Ramos (cell line): Measurements from ENCODE around the gene DPYSL3.

ENCODE experiments used
- in situ Hi-C: fragments of 300-500 bp; cut with MboI; formaldehyde crosslinking; loops from one replicate; pipeline ENCODE4 v1.14.3; 2022; ENCODE audit warnings: low sequenced_read_pairs; ENCODE audit not compliant: unreplicated experiment

Gene DPYSL3

DNA sequence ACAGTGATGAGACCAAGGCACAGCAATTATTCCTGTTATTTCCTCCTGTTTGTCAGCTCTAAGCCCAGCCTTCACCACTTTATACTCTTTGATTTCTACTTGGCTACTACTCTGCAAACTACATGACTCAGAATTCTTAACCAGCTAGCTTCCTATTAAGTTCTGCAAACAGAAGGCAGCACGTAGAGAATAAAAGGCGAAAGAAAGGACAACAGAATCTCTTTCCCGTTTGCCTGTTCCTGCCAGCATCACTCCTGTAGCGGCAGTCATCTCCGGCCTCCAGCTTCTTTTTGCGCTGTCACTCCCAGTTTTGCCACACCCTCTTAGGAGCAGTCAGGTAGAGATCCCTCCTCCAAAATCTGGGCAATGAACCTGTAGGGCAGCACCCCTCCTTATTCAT is 29.9 kb downstream of the DPYSL3 start:
- in situ Hi-C loops = no loop called here

DNA sequence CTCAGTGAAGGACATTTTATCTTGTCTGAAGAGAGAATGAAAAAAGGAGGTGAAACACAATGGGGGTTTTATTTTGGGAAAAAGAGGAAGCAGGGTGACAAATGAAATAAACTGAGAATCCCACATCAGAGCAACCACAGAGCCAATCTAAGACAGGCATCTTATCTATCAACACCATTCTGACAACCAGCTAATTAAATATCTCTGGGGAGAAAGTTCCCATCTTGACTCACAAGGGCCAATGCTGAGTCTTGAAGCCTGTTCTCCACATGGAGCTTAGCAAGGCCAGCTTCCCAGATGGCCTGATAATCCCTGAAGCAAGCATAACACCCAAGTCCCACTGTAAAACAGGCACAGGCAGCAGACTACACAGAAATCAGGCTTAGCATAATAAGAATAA is 30.4 kb downstream of the DPYSL3 start:
- in situ Hi-C loops = no loop called here

DNA sequence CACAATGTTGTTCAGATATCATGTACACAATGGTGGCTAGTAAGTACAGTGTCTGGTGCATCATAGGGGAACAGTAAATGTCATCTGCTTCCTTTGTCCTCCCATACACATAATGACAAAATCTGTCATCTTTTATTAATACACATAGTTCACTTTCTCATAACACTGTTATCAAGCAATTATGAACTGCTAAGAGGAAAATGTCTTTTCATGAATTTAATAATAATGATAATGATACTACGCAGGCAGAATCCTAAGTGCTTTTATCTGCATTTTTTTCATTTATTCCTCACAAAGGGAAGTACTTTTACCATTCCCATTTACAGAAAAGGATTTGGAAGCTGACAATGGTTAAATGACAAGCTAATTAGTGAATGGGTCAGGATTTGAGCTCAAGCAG is 35.7 kb downstream of the DPYSL3 start:
- in situ Hi-C loops = loop anchor here (25.0 kb wide), 1 partner anchor 338 kb away; no protein-coding TSS in a partner anchor

DNA sequence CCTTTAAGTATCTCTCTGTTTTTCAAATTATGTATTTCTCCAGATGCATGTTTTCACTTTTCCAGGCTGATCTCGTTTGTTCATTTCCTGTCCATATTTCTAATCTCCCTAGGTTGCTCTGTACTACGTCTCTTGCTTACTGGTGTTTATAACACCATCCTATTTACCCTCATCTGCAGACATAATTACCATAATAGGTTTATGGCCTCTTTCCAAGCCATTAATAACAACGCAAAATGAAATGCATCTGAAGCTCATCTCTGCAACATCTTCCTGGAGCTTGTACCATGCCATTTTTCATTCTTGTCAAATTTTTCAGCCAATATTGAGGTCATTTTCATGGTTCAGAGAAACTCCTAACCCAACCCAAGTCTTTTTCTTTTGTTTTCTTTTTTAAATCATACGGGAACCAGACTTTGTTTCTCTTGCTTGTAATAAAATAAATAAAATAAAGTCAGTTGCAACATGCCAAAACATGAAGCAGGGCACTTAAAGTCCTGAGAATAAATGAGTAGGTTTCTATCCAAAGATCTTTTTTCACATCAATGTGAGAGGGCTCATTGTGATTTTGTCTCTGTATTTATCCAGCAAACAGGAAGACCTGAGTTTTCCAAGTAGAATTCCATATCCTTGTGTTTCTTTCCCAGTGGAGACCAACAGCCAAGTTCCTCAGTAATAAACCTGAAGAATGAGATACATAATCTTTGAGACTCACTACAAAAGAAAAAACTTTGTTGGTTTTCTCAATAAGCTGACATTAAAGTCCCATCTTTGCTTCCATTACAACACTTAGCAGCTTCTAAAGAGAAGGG is 37.0 kb downstream of the DPYSL3 start:
- in situ Hi-C loops = loop anchor here (25.0 kb wide), 1 partner anchor 339 kb away; no protein-coding TSS in a partner anchor

DNA sequence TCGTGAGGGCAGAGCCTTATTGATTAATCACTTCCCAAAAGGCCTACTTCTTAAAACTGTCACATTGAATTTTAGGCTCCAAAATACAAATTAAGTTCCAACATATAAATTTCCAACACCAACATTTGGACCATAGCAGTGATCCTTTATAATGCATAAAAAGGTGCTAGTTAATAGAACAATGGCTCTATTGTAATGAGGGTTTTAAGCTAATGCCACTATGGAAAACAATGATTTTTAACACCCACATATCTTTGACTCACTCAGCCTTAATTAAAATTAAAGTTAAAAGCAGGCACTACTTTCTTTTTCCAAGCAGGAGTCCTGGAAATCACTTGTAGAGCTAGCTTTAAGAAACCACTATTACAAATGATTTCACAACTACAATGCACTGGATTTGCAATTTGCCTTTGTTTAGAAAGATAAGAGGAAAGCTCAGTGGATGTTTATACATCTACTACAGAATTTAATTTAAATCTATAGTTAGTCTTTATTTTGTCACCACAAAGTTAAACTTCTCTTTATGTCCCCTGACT is 41.8 kb downstream of the DPYSL3 start:
- in situ Hi-C loops = loop anchor here (25.0 kb wide), 1 partner anchor 344 kb away; no protein-coding TSS in a partner anchor

DNA sequence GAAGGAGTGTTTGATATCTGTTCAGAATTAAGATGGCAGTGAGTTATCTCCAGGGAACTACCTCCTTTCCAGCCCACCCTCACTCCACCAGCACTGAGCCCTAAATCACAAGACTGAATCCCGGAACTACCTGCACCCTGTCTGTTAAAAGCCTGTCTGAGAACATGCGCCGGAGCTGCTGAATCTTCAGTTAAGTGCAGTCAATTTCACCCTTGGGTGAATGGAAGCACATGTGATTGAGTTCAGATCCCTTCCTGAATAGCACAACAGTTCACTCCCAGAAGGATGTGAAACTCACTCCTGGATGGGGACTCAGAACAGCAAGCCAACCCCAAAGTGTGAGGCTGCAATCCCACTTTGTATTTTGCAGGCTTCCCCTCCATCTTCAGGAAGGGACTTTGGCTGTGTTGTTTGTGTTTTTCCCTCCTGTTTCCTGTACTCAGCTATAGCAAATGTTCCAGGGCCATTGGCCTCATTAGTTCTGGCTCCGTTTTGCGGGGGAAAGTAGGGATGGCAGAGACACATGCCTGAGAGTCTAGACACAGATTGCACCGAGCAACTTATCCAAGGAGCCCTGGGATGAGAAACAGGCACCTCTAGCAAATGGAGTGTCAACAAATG is 43.4 kb downstream of the DPYSL3 start:
- in situ Hi-C loops = loop anchor here (25.0 kb wide), 1 partner anchor 346 kb away; no protein-coding TSS in a partner anchor

DNA sequence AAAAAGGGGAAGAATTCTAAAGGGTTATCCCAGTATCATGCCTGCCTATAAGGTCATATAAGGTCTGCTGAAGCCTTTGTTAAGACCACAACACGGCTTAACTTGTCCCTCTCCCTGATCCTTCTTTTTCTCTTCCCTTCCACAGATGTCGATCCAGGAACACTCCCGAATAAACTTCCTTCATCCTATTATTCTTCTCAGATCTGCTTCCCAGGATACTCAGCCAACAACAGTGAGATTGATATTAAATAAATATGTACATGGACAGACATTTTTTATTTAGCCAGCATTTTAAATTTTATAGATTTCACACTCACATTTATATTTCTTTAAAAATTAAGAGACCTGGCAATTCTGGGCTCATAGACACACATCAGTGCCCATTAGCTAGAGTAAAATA is 44.1 kb downstream of the DPYSL3 start:
- in situ Hi-C loops = loop anchor here (25.0 kb wide), 1 partner anchor 347 kb away; no protein-coding TSS in a partner anchor

DNA sequence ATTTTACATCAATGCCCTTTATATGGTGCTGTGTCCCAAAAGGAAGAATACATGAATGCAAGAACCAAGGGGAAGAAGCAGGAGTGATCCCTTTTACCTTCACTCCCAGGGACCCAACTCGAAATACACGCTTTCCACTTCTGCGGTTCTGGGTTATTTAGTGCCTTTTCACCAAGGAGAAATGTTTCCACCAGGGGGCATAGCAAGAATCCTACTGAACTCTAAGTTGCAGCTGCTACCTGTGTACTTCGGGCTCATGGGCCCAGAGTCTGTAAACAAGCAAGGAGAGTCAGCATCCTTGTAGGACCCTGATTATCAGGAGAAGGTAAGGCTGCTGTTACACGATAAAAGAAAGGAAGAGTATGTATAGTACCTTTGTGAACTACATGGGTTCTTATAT is 45.7 kb downstream of the DPYSL3 start:
- in situ Hi-C loops = loop anchor here (25.0 kb wide), 1 partner anchor 348 kb away; no protein-coding TSS in a partner anchor

DNA sequence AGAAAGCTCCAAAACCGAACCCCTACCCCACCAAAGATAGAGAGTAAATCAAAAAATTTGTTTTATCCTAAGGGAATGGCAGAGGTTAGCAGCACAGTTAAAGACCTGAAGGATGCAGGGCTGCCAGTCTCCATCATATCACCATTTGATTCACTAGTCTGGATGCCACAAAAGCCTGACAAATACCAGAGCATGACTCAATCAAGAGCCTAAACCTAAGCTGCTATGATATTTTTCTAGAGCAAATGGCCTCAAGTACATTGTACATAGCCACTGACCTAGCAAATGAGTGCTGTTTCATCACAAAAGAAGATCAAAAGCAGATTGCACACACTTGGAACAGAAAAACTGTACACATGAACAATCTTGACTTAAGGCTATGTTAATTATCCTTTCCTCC is 48.0 kb downstream of the DPYSL3 start:
- in situ Hi-C loops = loop anchor here (25.0 kb wide), 1 partner anchor 350 kb away; no protein-coding TSS in a partner anchor

DNA sequence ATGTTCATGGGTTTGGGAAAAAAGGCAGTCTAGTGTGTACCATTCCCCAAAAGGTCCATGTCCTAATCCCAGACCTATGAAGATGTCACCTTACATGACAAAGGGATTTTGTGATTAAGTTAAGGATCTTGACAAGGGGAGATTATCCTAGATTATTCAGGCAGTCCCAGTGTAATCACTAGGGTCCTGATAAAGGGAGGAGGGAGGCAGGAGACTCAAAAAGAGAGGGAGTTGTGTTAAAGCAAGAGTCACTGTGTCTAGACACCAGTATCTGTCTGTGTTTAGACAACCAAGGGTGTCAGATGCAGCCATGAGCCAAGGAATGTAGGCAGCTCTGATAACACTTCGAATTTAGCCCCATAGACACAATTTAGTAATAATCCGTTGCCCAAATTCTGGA is 49.5 kb downstream of the DPYSL3 start:
- in situ Hi-C loops = loop anchor here (25.0 kb wide), 1 partner anchor 352 kb away; no protein-coding TSS in a partner anchor

DNA sequence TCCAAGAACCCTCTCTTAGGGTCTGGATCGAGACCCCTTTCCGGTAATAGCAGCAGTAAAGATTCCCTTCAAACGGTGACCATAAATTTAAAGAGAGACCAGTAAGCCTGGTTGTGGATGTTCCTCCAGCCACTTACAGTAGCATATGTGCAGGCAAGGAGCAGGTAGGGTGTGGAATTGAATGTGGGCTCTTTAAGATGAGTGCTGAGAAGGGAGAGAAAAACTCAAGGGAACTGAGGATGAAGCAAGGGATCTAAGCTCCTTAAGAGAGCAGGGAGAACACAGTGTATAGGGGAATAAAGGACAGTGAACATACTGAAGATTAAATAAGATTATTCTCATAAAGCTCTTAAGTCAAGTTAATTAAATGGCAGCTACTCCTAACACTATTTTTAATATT is 51.3 kb downstream of the DPYSL3 start:
- in situ Hi-C loops = loop anchor here (25.0 kb wide), 1 partner anchor 354 kb away; no protein-coding TSS in a partner anchor

DNA sequence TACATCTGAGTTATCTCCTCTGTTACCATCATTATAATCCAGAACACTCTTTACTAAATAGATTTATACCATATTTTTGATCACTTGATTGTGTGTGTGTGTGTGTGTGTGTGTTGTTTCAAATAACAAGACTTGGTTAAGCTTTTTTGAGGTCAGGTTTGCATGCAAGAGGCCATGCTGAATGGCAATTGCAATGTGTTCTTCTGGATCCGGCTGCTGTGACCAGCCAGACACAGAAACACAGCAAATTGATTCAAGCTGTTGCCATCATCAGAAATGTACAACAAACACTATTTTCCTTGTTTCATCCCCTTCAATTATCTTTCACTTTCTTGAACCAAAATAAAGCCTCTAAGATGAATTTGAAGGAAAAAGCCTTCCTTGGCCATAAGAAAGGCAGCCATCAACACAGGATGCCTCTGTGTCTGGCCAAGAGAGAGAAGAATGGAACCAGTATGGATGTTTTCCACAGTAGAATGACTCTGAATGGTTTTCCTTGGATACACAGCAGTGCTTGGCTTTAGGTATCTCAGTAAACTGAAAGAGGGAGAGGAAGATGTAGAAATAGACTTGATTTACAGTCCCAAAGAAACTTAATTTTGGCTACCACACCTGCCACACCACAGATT is 53.9 kb downstream of the DPYSL3 start:
- in situ Hi-C loops = loop anchor here (25.0 kb wide), 1 partner anchor 356 kb away; no protein-coding TSS in a partner anchor

DNA sequence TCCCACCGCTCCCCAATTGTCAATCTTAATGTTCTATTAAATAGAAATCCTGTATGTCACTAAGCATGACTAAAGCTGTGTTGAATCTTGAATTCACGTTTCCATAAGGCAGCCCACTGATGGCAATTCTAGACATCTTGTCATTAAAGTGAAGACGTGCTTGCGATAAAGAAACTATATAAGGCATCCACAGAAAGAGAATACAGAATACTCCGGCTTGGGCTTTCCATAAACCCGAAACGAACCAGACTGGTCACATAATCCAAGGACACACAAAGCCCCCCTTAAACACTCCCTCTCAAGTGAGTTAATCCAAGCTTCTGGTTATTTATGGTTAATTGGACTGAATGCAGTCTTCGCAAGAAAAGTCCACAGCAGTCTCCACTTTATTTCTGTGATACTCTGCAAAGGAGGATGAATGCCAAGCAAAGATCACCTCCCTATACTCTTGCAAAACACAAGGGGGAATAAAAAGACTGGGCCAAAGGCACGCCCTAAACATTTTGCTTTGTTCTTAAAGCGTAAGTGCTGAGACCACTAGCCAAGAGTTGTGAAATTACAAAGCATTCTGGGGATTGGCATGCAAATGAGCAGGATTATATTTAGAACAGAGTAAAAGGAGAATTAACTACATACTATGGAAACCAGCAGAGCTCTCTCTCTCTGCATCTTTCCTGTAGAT is 54.7 kb downstream of the DPYSL3 start:
- in situ Hi-C loops = loop anchor here (25.0 kb wide), 1 partner anchor 357 kb away; no protein-coding TSS in a partner anchor

DNA sequence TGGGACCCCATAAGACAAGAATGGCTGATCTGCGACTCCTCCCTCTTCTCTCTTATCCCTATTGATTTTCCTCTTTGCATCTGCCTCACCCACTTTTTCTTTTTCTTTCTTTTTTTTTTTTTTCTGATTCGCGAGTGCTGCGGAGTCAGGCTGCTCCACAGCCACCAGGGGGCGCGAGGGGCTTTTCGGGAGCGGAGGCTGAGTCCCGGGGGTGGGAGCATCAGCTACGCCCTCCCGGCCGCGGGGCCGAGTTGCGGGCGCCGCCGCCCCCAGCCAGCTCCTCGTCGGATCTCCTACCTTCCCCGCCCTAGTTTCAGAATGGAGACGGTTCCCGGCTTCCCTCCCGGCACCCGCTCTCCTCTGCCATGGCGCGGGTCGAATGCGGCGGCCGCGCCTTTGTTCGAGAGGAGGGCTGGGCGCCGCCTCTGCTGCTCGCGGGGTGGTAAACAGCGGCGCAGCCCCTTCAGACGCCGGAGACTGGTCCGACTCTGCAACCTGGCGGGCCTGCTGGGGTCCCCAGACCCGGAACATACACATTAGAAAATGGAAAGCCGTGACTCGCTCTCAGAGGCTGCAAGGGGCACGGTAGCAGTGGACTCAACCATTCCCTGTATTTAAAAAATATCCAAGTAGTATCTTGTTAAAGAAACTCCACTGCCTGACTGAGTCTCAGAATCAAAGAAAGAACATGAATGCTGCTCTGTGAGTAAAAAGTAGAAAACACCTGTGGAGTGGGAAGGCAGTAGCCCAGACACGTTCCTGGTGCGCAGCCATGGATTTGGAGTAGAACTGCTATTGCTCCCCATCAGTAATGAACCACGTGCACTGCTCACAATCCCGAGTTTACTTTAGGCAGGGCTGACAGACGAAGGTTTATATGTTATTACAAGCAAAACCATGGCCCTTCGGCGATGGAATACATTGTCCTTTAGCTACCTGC is 55.7 kb downstream of the DPYSL3 start:
- in situ Hi-C loops = loop anchor here (25.0 kb wide), 1 partner anchor 358 kb away; no protein-coding TSS in a partner anchor

DNA sequence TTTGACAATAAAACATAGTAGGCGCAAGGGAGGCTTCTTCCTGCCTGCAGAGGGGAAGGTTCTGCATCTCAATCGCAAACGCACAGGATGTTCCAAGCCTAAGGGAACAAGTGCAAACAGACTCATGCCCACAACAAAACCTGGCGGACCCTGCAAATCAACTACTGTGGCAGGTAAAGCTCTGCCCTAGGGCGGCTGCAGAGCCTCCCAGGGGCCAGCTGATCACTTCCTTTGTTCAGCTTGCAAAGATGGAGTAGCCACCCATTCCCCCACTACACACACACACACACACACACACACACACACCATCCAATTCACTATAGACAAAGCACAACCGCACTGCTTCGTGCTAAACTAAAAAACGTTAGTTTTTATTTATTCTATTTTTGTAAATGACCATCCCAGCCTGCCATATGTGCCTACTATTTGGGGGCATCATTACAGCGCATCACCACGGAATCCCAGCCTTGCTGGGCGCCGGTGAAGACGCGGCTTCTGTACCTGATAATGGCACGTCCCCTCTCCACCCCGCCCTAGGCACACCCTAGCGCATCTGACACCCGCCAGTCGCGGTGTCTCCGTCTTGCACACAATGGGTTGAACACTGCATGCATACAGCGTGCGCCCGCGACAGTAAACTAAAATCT is 57.6 kb downstream of the DPYSL3 start:
- in situ Hi-C loops = loop anchor here (25.0 kb wide), 1 partner anchor 360 kb away; no protein-coding TSS in a partner anchor

DNA sequence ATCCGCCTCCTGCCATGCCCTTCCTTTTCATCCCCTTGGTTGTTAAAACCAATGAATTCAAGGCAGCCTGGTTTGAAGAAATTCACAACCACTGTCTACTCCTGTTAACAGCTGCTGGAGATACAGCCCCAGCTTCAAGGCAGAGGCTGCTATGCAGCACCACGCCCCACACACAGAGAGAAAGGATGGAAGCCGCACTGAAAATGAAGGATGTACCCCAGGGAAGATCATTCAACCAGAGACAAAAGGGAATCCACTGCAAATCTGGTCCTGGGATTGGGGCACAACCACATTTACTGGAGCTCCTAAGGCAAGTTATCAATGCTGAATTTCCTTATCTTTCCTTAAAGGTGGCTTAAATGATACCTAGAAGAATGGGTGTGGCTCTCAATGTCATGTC is 58.7 kb downstream of the DPYSL3 start:
- in situ Hi-C loops = loop anchor here (25.0 kb wide), 1 partner anchor 361 kb away; no protein-coding TSS in a partner anchor

DNA sequence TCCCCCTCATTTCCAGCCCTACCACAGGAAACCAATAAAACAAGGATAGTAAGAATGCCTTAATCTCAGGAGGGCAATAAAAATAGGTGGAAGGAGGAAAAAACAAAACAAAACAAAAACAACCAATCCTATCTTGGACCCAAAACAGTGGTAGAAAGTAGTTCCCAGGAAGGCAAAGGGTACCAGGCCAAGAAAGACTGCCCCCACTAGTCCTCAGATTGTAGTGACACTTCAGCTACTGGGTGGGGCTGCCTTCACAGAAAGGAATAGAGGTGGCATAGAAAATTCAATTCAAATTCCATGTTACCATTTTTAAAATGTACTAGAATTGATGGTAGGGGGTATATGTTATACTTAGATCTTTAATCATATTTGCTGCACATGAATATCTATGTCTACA is 59.3 kb downstream of the DPYSL3 start:
- in situ Hi-C loops = loop anchor here (25.0 kb wide), 1 partner anchor 362 kb away; no protein-coding TSS in a partner anchor

DNA sequence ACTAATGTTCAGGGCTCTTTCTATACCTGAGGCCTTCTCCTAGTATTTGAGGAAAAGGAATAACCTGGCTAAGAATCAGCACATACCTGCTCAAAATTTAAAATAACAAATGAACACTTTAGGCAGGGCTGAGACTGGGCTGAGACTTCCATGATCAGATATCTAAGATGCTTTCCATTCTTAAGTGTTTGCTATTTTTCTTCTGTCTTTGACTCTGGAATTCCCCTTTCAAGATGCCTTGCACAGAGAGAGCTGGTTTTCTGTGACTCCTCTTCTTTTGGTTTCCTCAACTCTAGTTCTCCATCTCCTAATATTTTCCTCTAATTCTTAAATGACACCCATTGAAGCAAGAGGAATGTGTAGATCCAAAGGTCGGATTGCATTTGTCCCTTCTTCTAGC is 61.1 kb downstream of the DPYSL3 start:
- in situ Hi-C loops = no loop called here
